Psoas muscle (tissue), 8 donors: ENCODE data around the gene PSD4. TPM values are rescaled to one million over a fixed set of nuclear protein-coding genes. Genes with fewer than 3 reads are reported as not detected.

Experiments
- ATAC-seq, 4 donors: fragments of 200-7000 bp; cut with Tn5 transposase; one replicate each; pipeline ENCODE4 v1.9.1; 2020; ENCODE audit warnings: moderate library complexity in 3 of 4, mild to moderate bottlenecking in 2 of 4
- DNase-seq, 2 donors: peaks; one replicate each; pipeline ENCODE4 v3.0.0-alpha.2; 2020
- H3K27ac ChIP-seq: fragments of 200-600 bp; one replicate; pipeline ENCODE4 v1.8.0; 2022
- H3K27me3 ChIP-seq, 3 donors: fragments of 200-600 bp in 1 of 3; one replicate each; pipeline versions ENCODE4 v1.6.1 to v1.8.0; 2013 to 2022; ENCODE audit warnings: low read length in 2 of 3, mild to moderate bottlenecking in 2 of 3, moderate library complexity in 1 of 3; ENCODE audit not compliant: insufficient read depth in 3 of 3
- H3K36me3 ChIP-seq, 2 donors: fragments of 200-600 bp in 1 of 2; one replicate each; pipeline versions ENCODE4 v1.6.1 to v1.8.0; 2013 to 2022; ENCODE audit warnings: low read depth in 1 of 2, mild to moderate bottlenecking in 1 of 2, moderate library complexity in 1 of 2; ENCODE audit not compliant: insufficient read depth in 1 of 2
- H3K4me1 ChIP-seq: fragments of 200-600 bp; one replicate; pipeline ENCODE4 v1.8.0; 2022
- H3K4me3 ChIP-seq: fragments of 200-600 bp; one replicate; pipeline ENCODE4 v1.8.0; 2022; ENCODE audit warnings: mild to moderate bottlenecking
- H3K9me3 ChIP-seq: fragments of 200-600 bp; one replicate; pipeline ENCODE4 v1.8.0; 2022
- WGBS, 3 donors: extraction: QIAGEN DNeasy Blood & Tissue Kit; methylation state at CpG; one replicate each; pipeline versions ENCODE4 v1.1.6 to v1.1.7; 2013; 5-methylcytosine and 5-hydroxymethylcytosine counted together
- intact Hi-C, 2 donors: fragments of 100-400 bp; cut with DNase I; formaldehyde crosslinking; loops; one replicate each; pipeline versions ENCODE4 v1.11.0 to v1.14.2; 2022
- polyA plus RNA-seq, 3 donors: library from polyadenylated mRNA; stranded (reverse); fragments of 200-250 nt; gene quantifications; one replicate each; pipeline ENCODE4 v1.2.3, GENCODE V29; 2013
- total RNA-seq, 4 donors: library from RNA; stranded (reverse); fragmentation: NEBNext Ultra II Directional in 2 of 4; extraction: Animal tissue kit (Norgen Biotek cat#: 25700) in 2 of 4; gene quantifications; one replicate each; pipeline versions ENCODE4 v1.2.1 to v1.2.4, GENCODE V29; 2021 to 2023
- TF ChIP-seq, protein P1 (sequence below): fragments of 200-600 bp; IDR thresholded peaks from one replicate; pipeline ENCODE4 v1.8.0; 2022; ENCODE audit warnings: antibody characterized with exemption
- donor health status: healthy with polysubstance abuse.
- donor health status: DM: no; HTN: no; CAD: no; lungs with moderate emphysema.
- donor health status: Bipolar disorder and iron deficiency.
- donor health status: healthy.
- donor health status: DM: yes; HTN: yes; CAD: no.
- donor health status: DM: no; HTN: no; CAD: no.
- donor health status: DM: no; HTN: no; CAD: no.
- donor health status: DM: yes; HTN: yes; CAD: no.

The PSD4 gene
- total and polyA plus RNA-seq, 7 donors = 0.35 to 1.7 (median 0.87) TPM

DNA sequence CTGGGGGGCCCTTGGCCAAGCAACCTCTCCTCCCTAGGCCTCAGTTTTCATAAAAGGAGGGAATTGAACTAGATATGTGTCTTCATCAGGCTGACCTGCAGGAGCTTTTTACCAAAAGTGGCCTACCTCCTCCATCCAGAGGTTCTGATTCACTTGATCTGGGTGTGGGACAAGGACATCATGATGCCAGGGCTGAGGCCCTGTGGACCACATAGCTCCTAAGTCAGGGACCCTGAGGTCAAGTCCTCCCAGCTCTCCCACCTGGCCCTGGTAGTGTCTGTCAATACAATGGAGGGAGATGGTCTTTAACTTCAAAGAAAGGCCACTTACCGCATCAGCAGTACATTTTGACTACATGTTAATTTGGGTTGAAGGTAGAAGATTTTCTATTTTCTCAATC is 35.9 kb upstream of the PSD4 start:
- TF ChIP-seq, protein P1, sequence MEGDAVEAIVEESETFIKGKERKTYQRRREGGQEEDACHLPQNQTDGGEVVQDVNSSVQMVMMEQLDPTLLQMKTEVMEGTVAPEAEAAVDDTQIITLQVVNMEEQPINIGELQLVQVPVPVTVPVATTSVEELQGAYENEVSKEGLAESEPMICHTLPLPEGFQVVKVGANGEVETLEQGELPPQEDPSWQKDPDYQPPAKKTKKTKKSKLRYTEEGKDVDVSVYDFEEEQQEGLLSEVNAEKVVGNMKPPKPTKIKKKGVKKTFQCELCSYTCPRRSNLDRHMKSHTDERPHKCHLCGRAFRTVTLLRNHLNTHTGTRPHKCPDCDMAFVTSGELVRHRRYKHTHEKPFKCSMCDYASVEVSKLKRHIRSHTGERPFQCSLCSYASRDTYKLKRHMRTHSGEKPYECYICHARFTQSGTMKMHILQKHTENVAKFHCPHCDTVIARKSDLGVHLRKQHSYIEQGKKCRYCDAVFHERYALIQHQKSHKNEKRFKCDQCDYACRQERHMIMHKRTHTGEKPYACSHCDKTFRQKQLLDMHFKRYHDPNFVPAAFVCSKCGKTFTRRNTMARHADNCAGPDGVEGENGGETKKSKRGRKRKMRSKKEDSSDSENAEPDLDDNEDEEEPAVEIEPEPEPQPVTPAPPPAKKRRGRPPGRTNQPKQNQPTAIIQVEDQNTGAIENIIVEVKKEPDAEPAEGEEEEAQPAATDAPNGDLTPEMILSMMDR = no peak
- no peaks in the 10 kb centered on the region for H3K9me3 ChIP-seq
- H3K4me3 ChIP-seq = no peak overlapping the region
- 97 to 100% (median 99%) methylated on average over 1 of the region's 1 CpG for WGBS, 3 donors
- DNase-seq (no peak), ATAC-seq (no peak)
- no peak overlapping the region for H3K27ac ChIP-seq
- no peaks in the 10 kb centered on the region for H3K4me1 ChIP-seq
- intact Hi-C loops = loop anchor here (5.0 to 10.0 kb wide), 4 partner anchors 59 to 254 kb away; no protein-coding TSS in a partner anchor
- H3K27me3 ChIP-seq = no peaks in the 10 kb centered on the region
- no peaks in the 10 kb centered on the region for H3K36me3 ChIP-seq

DNA sequence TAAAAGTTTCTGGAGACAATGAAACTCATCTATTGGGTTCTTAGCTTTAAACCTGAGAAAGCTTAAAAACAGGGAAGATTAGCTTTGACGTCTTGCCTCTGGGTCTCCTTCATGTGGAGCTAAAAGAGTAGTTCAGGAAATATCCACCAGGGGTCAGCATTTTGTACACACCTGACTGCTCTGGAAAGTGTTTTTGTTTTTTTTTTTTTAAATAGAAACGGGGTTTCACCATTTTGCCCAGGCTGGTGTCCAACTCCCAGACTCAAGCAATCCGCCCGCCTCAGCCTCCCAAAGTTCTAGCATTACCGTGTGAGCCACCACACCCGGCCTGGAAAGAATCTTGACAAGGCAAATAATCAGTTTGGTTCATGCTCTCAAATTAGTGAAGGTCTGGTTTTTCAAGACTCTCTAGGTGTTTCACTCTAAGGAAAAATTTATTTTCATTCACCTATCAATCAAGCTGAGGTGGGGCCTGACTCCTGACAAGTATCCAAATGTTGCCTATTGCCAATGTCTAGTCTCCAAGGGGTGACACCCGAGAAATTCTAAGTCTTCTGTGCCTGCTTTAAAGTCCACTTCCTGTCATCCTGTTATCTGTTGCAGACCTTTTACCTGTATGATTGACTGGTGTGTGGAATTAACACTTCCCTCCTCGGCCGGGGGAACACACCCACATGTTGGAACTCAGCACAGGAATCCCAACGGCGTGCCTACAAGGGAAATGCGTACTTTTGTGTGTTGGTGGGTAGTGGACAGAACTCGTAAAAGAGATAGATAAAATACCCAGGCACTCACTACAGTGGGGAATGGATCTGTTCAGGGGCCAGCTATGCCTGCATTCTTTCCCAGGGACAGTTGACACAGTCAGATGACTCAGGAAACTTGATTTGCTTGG is 35.1 kb upstream of the PSD4 start:
- H3K27me3 ChIP-seq = no peaks in the 10 kb centered on the region
- intact Hi-C loops = loop anchor here (5.0 to 10.0 kb wide), 4 partner anchors 59 to 254 kb away; no protein-coding TSS in a partner anchor
- H3K4me3 ChIP-seq = no peak overlapping the region
- H3K27ac ChIP-seq = no peak overlapping the region
- TF ChIP-seq, protein P1 = peak; percentile 74
- ATAC-seq (peak; percentile 42 to 71 (median 51)), DNase-seq (no peak)
- no peaks in the 10 kb centered on the region for H3K36me3 ChIP-seq
- no peaks in the 10 kb centered on the region for H3K4me1 ChIP-seq
- H3K9me3 ChIP-seq = no peaks in the 10 kb centered on the region
- WGBS, 3 donors = 42 to 45% (median 44%) methylated on average over 13 of the region's 13 CpGs

DNA sequence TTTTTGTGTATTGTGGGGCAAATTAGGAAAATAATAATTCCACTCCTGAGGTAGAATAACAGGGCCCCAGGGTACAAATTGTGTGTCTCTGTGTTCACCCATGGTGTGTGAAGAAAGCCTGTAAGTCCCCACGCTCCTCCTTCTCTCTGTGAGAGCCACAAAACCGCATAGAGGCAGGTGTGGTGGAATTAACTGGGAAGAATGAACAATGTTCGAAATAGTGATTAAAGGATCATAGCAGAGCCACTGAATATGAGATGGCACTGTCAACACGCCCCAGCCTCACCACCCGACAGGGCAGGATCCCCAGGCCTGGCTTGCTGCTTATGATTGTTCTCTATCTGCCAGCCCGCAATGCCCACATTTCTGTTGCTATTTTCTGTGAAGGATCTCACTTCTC is 32.3 kb upstream of the PSD4 start:
- DNase-seq = no peak
- Histone ChIP-seq H3K27ac (no peak overlapping the region), H3K9me3 (peaks cover 4% of the 10 kb centered on the region), H3K27me3 (no peaks in the 10 kb centered on the region), H3K4me3 (no peak overlapping the region), H3K36me3 (no peaks in the 10 kb centered on the region), H3K4me1 (no peaks in the 10 kb centered on the region)
- TF ChIP-seq, protein P1 = no peak
- ATAC-seq = no peak
- WGBS, 3 donors = 82 to 86% (median 83%) methylated on average over 6 of the region's 6 CpGs
- intact Hi-C loops = no loop called here

DNA sequence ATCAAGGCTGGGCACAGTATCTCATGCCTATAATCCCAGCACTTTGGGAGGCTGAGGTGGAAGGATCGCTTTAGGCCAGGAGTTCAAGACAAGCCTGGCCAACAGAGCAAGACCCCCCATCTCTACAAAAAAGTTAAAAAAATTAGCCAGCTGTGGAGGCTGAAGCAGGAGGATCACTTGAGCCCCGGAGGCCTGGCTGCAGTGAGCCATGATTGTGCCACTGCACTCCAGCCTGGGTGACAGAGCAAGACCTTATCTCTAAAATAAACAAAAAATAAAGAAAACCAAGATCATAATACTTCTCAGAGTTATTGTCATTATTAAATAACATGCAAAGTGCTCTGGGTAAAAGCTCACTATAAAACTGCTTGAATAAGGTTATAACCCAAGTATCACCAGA is 31.5 kb upstream of the PSD4 start:
- WGBS, 3 donors = 87 to 92% (median 87%) methylated on average over 2 of the region's 2 CpGs
- Histone ChIP-seq H3K36me3 (no peaks in the 10 kb centered on the region), H3K4me3 (no peak overlapping the region), H3K27ac (no peak overlapping the region), H3K9me3 (peaks cover 4% of the 10 kb centered on the region), H3K4me1 (no peaks in the 10 kb centered on the region), H3K27me3 (no peaks in the 10 kb centered on the region)
- intact Hi-C loops = no loop called here
- DNase-seq (no peak), ATAC-seq (no peak)
- TF ChIP-seq, protein P1 = no peak
